GM19372 (cell line): ENCODE measurements around the gene R3HDM2.
A peak's percentile ranks its signal among the peaks of the same experiment; 100 is the strongest.
"Not testable (repeated sequence)": the region's sequence is repeated elsewhere in the genome, so short reads cannot be mapped to it uniquely, and the experiment has no call there.

Source experiments
- ATAC-seq: cut with Tn5 transposase; IDR thresholded peaks from one replicate; pipeline ENCODE4 v1.9.1; 2021; ENCODE audit warnings: mild to moderate bottlenecking, low read depth, moderate library complexity; ENCODE audit not compliant: unreplicated experiment

R3HDM2 gene

GRCh38 chr12:57341275-57341990 lies 89.4 kb downstream of the R3HDM2 start:
- ATAC-seq = no peak

- ATAC-seq = no peak
Observed at GRCh38 chr12:57340104-57340503, 90.7 kb downstream of the R3HDM2 start.

GRCh38 chr12:57336299-57336698 lies 94.5 kb downstream of the R3HDM2 start:
- not testable (repeated sequence) for ATAC-seq

GRCh38 chr12:57334219-57334618 lies 96.6 kb downstream of the R3HDM2 start:
- ATAC-seq = no peak

GRCh38 chr12:57332646-57333312 lies 98.1 kb downstream of the R3HDM2 start:
- ATAC-seq = no peak

GRCh38 chr12:57330992-57331391 lies 99.9 kb downstream of the R3HDM2 start:
- no peak for ATAC-seq

GRCh38 chr12:57329219-57329618 lies 101.6 kb downstream of the R3HDM2 start:
- no peak for ATAC-seq

- ATAC-seq = no peak
Observed at GRCh38 chr12:57325395-57325794, 105.4 kb downstream of the R3HDM2 start.

GRCh38 chr12:57323416-57323815 lies 107.4 kb downstream of the R3HDM2 start:
- no peak for ATAC-seq

- ATAC-seq = no peak
Observed at GRCh38 chr12:57320639-57321038, 110.2 kb downstream of the R3HDM2 start.

GRCh38 chr12:57319678-57320469 lies 111.0 kb downstream of the R3HDM2 start:
- ATAC-seq = no peak

GRCh38 chr12:57315681-57316080 lies 115.2 kb downstream of the R3HDM2 start:
- no peak for ATAC-seq

- not testable (repeated sequence) for ATAC-seq
Observed at GRCh38 chr12:57312287-57312686, 118.6 kb downstream of the R3HDM2 start.

GRCh38 chr12:57309420-57309819 lies 121.4 kb downstream of the R3HDM2 start:
- no peak for ATAC-seq

- no peak for ATAC-seq
Observed at GRCh38 chr12:57300961-57301584, 129.8 kb downstream of the R3HDM2 start.

- ATAC-seq = no peak
Observed at GRCh38 chr12:57299514-57300016, 131.3 kb downstream of the R3HDM2 start.

- ATAC-seq = no peak
Observed at GRCh38 chr12:57296291-57296690, 134.6 kb downstream of the R3HDM2 start.

- ATAC-seq = not testable (repeated sequence)
Observed at GRCh38 chr12:57282073-57282472, 148.8 kb downstream of the R3HDM2 start.

GRCh38 chr12:57280211-57281062 lies 150.4 kb downstream of the R3HDM2 start:
- ATAC-seq = peak; percentile 98
